Activated gamma-delta T cell treated with anti-CD3 and anti-CD28 coated beads, Interleukin-2, amount 50 U/mL, for 16 hours (primary cell): ENCODE results near the gene ELL2.
"Not testable (repeated sequence)": the region's sequence is repeated elsewhere in the genome, so short reads cannot be mapped to it uniquely, and the experiment has no call there.

Experiments
- DNase-seq: peaks from one replicate; pipeline ENCODE4 v3.0.0-alpha.2; 2020; ENCODE audit warnings: low read depth

The ELL2 gene

DNA sequence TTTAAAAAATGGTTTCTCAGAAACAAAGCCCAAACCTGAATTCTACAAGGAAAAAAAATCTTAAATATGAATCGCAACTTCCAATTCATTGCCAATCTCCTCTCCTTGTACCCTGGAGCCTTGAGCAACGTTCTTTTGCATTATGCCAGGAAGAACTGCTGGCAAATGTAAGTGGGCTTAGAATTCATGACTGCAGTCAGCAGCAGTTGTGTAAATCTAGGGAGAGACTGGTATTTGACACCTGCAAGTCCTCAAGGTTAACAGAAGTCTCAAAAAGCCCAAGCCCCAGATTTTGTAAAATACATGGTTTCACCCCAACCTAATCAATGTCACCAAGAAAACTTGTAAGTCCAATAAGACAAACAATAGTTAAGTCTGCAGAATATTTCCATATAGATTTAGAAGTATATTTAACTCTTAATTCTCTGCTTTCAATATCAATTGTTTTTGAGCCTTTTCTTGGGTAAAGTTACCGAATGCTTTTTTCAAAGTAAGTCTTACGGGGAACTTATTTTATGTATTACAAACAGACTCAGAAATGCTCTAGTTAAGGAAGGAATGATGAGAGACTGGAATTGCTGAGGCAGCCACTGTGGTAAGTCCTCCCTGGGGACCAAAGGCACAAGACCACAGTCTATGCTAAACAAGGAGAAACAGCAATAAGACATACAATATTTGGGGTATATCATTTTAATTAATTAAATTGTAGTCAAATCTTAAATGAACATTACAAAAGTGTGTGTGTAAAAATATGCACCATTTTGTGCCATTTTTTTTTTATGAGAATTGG lies 31.3 kb downstream of the ELL2 start:
- DNase-seq = no peak

DNA sequence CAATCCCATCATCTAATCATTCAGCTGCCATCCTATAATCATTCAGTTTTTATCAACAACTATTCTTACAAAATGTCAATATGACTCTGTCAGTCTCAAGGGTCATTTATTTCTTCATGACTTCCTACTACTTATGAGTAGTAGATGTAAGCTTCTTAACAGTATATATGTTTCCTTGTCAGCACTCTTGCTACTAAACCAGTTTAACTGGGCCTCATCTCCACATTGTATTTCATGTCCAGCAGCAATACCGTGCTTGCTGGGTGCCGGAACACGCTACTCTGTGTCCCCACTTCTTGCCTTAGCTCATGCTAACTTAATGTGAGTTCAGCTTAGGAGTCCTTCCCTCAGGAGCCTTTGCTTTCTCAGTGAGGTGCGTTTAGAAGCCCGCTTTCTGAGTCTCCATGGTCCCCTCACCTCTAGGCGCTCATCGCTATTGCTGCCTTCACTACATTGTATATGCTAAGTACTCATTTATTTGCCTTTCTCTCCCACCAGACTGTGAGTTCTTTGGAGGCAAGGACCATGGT lies 32.9 kb downstream of the ELL2 start:
- DNase-seq = no peak

DNA sequence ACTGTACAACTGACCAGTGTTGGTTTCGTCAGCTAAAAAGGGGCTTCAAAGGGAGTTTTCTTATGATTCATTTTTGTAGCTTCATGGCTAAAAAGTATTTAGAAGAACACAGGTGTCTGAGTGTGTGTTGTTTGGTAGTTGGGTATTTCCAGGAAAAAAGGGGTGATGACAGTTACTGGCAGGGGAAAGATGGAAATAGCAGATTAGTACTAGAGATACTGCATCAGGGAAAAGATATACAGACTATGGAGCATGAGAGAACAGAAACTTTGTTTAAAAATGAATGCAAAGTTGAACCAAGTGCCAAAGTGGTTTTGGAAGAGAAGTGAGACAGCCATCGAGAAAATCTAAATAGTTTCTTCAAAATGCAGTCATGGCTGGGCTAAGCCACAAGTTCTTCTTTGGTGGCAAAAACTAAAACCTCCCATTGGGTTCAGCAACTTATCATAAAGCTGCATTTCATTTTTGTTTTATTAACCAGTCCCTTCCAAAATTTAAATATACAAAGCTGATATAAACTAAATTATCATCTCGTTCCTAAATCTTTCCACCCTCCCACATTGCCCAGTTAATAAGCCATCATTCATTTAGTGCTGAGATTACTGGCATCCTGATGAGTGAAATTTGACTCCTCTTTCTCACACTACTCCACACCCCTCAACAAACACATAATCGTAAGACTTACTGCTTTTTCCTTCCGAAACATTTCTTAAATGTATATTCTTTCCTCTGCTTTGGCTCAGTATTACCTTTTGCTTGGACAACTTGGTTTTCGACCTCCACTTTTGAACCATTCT lies 33.5 kb downstream of the ELL2 start:
- no peak for DNase-seq

DNA sequence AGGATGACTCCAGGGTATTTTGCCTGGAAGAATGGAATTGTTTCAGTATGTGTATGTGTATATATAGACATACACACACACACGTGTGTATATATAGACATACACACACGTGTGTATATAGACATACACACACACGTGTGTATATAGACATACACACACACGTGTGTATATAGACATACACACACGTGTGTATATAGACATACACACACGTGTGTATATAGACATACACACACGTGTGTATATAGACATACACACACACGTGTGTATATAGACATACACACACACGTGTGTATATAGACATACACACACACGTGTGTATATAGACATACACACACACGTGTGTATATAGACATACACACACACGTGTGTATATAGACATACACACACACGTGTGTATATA lies 34.4 kb downstream of the ELL2 start:
- not testable (repeated sequence) for DNase-seq

DNA sequence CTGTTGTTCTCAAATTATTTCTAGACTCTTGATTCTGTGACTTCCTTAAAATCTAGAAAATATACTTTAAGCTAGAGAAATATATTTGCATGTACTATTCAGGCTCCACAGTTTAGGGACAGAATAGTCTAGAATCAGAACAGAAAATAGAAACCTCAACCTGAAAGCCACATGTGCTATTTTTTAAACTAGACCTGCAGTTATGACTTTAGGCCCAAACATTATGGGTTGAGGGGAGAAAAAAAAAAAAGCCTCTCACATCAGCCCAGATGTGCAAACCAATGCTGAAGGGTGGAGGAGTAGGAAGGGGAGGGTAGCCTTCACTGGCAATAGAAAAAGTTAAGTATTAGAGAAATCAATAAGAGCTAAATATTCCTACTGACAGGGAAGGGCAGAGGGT lies 35.7 kb downstream of the ELL2 start:
- DNase-seq = no peak

DNA sequence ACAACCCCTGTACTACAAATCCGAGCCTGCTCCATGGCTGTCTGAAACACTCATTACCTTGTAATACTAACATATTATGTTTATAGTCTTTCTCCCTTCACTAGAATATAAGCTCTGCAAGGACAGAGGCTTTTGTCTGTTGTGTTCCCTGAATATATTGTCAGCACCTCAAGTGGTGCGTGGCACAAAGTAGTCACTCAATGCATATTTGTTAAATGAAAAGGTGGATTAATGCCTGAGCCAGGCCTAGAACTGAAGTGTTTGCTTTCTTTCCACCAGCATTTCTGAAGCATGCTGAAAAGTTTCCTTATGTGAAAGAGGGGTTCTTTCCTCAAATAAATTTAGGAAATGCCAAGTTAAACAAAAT lies 36.3 kb downstream of the ELL2 start:
- DNase-seq = no peak

DNA sequence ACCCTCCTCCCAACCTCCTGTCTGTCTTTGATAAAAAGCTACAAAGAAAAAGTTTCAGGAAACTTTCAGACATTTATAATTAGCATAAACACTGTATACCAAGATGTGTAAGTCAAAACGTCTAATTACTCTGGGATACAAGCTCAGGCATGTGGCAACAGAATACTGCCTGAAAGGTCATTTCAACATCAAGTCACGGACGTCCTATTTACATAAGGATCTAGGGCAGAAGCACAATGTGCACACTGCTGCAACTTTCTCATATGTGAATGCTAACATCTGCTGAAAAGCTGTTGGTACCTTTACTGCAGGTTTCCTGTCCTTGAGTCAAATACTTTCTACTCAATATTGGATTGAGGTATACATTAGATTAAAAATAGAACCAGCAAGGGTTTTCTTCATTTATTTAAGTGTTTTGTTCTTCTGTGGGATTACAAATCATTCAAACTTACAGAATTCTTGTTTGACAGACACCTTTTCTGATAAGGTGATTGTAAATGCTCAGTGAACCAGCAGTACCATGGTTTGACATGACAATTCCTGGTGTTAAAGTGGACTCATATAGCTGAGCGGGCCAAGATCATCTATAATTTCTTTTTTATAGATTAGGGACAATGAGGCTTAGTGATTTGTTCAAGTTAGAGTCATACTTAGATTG lies 36.8 kb downstream of the ELL2 start:
- no peak for DNase-seq

DNA sequence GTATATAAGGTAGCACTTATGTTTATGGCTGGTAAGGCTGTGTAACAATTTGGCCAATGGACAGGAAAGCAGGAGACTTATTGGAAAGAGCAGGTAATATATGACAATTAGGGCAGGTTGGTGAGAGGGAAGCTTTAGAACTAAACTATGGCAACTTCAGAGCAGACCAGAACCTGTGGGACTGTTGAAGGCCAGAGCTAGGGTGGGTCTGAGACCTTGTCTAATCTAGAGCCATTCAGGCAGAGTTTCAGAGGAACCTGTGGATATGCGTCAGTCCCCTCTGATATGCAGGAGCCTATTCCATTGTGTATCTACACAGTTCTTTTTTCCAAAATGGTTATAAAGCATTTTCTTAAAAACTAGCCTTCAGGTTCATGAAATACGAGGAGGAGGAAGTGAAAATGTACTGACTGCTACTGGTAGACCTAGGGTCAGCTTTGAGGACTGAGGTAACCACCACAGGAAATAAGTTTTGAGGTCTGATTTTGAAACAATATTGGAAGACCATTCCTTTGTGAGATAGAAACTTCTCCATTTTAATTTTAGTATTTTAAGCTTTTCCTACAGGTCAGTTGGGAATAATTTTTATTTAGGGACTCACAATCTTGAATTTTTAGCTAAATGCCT lies 37.6 kb downstream of the ELL2 start:
- DNase-seq = no peak

DNA sequence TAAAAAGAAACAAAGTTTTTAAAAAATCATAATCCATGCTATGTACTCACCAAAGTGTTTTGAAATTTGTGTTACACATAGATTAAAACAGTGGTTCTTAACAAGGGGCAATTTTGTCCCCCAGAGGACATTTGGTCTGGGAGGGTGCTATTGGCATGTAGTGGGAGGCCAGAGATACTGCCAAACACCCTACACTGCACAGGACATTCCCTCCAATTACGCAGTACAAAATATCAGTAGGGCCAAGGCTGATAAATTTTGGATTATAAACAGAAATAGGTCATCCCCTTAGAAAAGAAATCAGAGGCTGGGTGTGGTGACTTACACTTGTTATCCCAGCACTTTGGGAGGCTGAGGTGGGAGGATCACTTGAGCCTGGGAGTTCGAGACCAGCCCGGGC lies 38.9 kb downstream of the ELL2 start:
- DNase-seq = no peak

DNA sequence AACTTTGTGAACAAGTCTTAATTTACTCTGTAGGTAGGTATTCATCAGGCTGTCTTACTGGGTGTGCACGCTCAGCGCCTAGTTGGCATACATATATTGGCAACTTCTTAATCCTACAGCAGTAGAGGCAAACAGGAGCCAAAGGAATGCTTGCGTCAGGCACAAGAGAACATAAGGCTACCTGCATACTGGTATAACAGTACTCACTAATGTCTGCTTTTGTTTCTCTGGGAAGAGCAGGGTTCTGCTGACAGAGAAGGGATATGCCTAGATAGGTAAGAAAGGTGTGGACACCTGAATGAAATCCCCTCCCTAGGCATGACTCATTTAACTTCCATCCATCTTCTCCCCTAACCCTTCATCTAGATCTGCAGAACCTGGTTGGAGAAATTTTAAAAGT lies 40.1 kb downstream of the ELL2 start:
- no peak for DNase-seq

DNA sequence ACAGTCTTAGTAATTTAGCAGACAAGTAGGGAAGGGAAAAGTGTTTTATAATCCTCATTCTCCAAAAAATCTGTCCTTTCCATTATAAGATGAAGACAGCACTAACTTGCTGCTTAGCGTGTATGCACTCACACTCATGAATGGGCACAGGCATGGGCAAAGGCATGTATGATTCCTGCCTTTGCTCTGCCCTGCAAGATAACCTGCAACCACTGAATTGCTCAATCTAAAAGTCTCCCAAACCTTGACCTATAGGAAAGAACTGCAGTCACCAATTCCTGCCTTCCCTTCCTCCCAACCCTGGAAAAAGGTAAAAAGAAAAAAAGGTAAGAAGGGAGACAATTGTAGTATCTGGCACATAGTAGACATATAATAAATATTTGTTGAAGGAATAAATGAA lies 40.8 kb downstream of the ELL2 start:
- DNase-seq = no peak

DNA sequence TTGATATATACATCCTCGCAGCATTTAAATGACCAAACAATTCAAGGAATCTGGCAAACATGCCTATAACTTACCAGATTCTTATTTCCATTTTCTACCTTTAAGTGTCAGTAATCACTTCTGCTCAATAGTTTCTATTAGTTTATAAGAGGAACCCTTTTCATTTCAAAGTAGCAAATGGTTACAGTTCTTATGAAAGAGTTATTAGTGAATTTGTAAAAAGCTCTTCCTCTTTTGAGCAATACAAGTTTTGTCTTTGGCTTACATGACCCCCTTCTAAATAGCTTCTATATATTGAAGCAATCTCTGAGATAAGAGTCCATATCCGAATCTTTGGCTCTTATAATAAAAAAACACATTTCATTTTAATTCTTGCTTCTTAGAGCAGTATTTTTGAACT lies 42.0 kb downstream of the ELL2 start:
- no peak for DNase-seq

DNA sequence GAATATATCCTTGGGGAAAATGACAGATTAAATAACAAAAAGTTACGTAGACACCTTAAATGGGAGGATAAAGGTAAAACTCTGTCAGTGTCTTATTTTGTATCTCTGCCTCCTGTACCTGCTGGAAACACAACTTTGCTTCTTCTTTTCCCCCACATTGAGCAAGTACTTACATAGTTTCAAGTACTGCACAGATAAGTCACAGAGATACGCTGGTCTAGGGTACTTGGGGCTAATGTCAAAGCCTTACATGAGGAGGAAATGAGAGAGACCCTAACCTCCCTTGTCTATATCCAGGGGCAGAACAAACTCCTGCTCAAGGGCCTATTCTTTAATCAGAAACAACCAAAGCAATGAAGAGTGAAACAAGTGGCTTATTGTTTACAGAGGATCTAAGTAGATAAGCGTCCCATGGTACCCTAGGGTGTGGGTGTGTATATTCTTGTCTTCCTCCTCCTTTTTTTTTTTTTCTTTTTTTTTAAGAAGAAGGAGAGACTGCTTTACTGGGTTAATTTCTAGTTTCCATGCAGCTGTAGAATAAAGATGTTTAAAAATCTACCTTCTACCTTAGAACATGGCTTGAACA lies 43.1 kb downstream of the ELL2 start:
- no peak for DNase-seq

DNA sequence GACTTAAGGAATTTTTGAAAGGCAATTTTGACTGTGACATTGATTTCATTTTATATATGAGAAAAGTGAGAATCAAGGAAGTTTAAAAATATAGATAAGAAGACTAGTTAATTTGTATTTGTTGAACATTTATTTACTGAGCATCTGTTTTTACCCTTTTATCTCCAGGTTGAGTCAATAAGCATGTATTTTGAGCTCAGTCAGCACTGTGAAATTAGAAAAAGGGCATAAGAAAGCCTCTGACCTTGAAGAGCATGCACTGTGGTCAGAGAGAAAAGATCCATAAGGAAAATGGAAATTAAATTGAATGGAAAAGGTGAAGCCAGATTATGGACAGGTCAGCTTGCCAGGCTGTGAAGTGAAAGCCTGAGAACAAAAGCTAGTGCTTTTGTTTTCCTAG lies 44.4 kb downstream of the ELL2 start:
- no peak for DNase-seq

DNA sequence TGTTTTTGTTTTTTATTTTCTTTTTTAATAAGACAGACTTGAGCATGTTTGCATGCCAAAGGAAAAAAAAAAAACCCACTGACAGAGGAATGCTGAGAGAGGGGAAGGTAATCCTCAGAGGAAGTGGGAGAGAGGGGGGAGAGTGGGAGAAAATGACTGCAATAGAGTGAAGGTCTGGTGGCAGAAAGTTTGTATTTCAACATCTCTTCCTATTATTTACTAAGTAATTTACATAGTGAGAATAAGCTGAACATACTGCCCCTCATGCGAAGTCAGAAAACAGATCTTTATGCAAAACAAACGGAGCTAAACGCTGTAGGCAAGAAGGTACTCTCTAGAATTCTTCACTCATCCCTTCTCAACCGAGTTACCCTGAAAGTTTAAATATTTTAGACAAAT lies 45.0 kb downstream of the ELL2 start:
- no peak for DNase-seq

DNA sequence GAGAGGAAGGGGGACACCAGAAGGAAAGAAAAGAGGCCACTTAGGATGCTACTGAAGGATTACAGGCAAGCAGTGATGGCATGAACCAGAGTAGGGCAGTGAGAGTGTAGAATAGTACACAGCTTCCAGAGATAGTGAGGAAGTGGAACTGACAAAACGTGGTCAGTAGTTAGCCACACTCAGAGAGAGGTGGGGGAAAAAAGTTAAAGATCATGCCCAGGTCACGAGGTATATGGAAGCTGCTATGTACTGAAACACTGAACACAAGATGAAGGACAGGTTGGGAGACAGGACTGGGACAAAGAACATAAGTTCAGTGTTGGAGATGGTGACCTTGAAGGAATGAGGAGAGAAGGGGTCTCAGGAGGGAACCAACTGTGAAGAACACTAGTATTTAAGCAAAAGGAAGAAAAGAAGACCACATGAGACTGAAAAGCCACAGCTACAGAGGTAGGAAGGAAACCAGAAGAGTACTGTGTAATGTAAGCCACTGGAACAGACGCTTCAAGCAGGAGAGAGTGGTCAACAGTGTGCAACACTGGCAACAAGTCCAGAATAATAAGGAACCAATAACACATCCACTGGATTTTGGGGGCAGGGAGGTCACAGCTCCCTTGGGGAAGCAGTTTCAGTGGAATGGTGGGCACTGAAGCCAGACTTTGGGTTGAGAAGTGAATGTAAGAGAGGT lies 45.5 kb downstream of the ELL2 start:
- no peak for DNase-seq

DNA sequence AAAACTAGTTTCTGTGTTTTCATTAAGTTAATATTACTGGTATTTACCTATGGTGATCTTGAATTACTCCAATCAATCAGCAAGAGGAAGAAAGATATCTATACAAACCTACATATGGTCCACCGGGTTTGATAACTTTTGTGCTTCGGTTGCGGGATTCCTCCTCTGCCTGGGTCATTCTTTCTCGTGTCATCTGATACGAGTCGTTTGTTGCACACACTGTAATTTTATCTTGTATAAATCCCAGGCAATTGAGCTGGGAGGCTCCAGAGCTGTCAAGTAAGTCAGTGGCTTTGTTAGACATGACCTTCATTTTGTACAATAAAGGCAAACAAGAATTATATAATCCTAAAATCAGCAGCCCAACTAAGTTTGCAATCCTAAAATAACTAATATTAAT lies 48.0 kb downstream of the ELL2 start:
- no peak for DNase-seq

DNA sequence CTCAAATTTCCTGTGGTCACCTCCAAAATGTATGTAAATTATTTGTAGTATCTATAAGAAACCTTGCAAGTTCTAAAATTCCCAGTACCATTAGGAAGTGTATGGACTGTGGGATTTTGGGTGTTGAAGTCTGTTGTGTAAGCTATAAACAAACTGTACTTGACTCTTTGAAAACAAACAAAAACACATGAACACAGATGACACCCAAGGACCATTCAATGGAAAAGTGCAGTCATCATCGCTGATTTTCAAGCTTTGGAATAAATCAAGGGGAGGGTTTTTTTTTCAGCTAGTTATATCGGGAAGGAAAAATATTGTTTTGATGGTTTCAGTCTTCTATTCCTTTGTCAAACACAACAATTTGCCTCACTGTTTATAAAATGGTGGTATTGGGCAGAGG lies 49.6 kb downstream of the ELL2 start:
- no peak for DNase-seq

DNA sequence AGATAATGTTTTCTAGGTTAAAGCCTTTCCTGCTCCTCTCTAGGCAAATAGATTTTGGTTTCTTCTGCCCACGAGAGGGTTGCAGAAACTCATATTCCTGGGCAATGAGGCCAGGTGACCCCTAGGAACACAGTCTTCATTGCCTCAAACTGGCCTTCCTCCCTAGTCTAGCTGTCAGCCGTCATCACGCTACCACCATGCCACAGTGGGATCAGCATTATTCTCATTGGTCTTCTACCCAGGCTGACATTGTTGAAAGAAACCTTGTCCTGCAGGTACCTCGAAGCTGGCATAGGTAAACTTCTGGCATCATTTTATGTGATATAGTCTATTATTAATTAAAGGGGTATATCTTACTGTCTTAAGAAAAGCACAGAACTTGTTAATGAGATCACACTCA lies 51.1 kb downstream of the ELL2 start:
- no peak for DNase-seq

DNA sequence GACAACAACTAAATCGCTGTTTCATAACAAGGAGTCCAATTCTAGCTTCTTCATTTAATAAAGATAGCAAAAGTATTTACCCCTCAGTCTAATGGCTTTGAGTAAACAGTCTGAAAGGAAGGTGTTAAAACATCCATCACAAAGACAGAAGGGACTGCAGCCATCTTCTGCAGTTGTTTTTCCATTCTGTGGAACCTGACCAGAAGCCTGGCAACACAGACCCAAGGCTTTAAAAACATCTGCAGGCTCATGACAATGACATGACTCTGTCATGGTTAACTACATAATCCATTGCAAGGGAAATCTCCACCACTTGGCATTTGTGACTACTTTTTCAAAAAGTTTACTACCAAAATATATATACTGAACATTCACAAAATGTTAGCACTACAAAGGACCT lies 51.9 kb downstream of the ELL2 start:
- no peak for DNase-seq

DNA sequence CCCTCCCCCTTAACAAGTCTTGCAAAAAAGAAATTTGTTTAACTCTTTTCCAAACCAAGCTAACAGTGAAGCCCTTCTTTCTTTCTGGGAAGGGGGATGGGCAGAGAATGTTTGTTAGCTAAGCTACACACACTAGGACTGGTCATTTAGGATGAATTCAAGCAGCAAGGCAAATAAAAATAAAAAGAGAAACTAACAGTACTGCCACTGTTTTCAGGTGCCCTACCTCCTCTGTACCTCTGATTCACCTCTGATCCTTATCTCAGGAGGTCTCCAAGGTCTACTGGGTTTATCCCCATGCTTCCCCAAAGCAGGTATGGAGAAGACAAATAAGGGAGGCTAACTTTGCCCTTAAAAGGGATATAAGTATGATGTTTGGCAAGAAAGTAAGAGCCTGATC lies 52.9 kb downstream of the ELL2 start:
- DNase-seq = no peak
